Measurements from ENCODE around the gene TLCD3B.

The TLCD3B gene

DNA sequence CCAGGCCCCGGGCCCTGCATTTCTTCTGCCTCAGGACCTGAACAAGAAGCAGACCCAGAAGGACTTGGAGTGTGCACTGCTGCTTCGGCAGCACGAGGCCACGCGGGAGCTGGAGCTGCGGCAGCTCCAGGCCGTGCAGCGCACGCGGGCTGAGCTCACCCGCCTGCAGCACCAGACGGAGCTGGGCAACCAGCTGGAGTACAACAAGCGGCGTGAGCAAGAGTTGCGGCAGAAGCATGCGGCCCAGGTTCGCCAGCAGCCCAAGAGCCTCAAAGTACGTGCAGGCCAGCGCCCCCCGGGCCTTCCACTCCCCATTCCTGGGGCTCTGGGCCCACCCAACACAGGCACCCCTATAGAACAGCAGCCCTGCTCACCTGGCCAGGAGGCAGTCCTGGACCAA, 44.8 kb downstream of the TLCD3B start:
- TF ChIP-seq GABPA (IDR thresholded peaks at IDR 0.05; ENCODE audit: low read depth) (no peak), SPI1 (IDR thresholded peaks at IDR 0.05; ENCODE audit: borderline replicate concordance, low read depth) (no peak), POLR2AphosphoS5 (IDR thresholded peaks at IDR 0.05; ENCODE audit: low read depth) (no peak)
- TF ChIP-seq, protein P1, sequence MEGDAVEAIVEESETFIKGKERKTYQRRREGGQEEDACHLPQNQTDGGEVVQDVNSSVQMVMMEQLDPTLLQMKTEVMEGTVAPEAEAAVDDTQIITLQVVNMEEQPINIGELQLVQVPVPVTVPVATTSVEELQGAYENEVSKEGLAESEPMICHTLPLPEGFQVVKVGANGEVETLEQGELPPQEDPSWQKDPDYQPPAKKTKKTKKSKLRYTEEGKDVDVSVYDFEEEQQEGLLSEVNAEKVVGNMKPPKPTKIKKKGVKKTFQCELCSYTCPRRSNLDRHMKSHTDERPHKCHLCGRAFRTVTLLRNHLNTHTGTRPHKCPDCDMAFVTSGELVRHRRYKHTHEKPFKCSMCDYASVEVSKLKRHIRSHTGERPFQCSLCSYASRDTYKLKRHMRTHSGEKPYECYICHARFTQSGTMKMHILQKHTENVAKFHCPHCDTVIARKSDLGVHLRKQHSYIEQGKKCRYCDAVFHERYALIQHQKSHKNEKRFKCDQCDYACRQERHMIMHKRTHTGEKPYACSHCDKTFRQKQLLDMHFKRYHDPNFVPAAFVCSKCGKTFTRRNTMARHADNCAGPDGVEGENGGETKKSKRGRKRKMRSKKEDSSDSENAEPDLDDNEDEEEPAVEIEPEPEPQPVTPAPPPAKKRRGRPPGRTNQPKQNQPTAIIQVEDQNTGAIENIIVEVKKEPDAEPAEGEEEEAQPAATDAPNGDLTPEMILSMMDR (IDR thresholded peaks at IDR 0.05; ENCODE audit: insufficient read depth, low read length), result no peak
- TF ChIP-seq, protein P2, sequence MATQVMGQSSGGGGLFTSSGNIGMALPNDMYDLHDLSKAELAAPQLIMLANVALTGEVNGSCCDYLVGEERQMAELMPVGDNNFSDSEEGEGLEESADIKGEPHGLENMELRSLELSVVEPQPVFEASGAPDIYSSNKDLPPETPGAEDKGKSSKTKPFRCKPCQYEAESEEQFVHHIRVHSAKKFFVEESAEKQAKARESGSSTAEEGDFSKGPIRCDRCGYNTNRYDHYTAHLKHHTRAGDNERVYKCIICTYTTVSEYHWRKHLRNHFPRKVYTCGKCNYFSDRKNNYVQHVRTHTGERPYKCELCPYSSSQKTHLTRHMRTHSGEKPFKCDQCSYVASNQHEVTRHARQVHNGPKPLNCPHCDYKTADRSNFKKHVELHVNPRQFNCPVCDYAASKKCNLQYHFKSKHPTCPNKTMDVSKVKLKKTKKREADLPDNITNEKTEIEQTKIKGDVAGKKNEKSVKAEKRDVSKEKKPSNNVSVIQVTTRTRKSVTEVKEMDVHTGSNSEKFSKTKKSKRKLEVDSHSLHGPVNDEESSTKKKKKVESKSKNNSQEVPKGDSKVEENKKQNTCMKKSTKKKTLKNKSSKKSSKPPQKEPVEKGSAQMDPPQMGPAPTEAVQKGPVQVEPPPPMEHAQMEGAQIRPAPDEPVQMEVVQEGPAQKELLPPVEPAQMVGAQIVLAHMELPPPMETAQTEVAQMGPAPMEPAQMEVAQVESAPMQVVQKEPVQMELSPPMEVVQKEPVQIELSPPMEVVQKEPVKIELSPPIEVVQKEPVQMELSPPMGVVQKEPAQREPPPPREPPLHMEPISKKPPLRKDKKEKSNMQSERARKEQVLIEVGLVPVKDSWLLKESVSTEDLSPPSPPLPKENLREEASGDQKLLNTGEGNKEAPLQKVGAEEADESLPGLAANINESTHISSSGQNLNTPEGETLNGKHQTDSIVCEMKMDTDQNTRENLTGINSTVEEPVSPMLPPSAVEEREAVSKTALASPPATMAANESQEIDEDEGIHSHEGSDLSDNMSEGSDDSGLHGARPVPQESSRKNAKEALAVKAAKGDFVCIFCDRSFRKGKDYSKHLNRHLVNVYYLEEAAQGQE (IDR thresholded peaks at IDR 0.05; ENCODE audit: insufficient replicate concordance, low read depth), result no peak
- Histone ChIP-seq H3K27ac (replicated peaks) (no peak overlapping the region), H3K4me3 (replicated peaks; ENCODE audit: insufficient read depth, low read length) (no peak overlapping the region), H3K27me3 (ENCODE audit: insufficient read depth, poor library complexity, severe bottlenecking) (no peaks in the 10 kb centered on the region)
- DNase-seq (ENCODE audit: low read depth in 1 of 2, low spot score in 1 of 2), result no peak

DNA sequence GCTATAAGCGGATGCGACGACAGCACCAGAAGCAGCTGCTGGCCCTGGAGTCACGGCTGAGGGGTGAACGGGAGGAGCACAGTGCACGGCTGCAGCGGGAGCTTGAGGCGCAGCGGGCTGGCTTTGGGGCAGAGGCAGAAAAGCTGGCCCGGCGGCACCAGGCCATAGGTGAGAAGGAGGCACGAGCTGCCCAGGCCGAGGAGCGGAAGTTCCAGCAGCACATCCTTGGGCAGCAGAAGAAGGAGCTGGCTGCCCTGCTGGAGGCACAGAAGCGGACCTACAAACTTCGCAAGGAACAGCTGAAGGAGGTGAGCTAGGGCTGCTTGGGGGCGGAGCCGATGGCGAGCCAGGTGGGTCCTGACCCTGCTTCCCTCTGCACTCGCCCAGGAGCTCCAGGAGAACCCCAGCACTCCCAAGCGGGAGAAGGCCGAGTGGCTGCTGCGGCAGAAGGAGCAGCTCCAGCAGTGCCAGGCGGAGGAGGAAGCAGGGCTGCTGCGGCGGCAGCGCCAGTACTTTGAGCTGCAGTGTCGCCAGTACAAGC, 45.7 kb downstream of the TLCD3B start:
- DNase-seq (ENCODE audit: low read depth in 1 of 2, low spot score in 1 of 2), result no peak
- Histone ChIP-seq H3K27ac (replicated peaks) (no peak overlapping the region), H3K4me3 (replicated peaks; ENCODE audit: insufficient read depth, low read length) (no peak overlapping the region), H3K27me3 (ENCODE audit: insufficient read depth, poor library complexity, severe bottlenecking) (no peaks in the 10 kb centered on the region)
- TF ChIP-seq GABPA (IDR thresholded peaks at IDR 0.05; ENCODE audit: low read depth) (no peak), SPI1 (IDR thresholded peaks at IDR 0.05; ENCODE audit: borderline replicate concordance, low read depth) (no peak), POLR2AphosphoS5 (IDR thresholded peaks at IDR 0.05; ENCODE audit: low read depth) (no peak)
- TF ChIP-seq, protein P1 (IDR thresholded peaks at IDR 0.05; ENCODE audit: insufficient read depth, low read length), result no peak
- TF ChIP-seq, protein P2 (IDR thresholded peaks at IDR 0.05; ENCODE audit: insufficient replicate concordance, low read depth), result no peak

DNA sequence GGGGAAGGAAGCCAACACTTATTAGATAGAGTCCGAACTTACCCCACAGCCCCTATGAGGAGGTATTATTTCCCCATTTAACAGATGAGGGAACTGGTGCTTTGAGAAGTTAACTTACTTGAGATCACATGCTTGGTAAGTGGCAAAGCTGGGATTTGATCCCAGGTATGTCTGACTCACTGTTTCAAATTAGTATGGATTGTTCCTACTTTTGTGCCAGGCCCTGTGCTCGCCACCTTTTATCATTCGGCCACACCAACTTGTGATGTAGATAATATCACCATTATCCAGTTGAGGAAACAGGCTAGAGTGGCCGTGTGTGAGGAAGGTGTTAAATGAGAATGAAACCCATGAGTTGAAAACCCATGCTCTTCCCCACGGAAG, 46.3 kb downstream of the TLCD3B start:
- no peak for DNase-seq (ENCODE audit: low read depth in 1 of 2, low spot score in 1 of 2)
- no peaks in the 10 kb centered on the region for H3K27me3 ChIP-seq (ENCODE audit: insufficient read depth, poor library complexity, severe bottlenecking)
- H3K27ac ChIP-seq (replicated peaks), result no peak overlapping the region
- no peak overlapping the region for H3K4me3 ChIP-seq (replicated peaks; ENCODE audit: insufficient read depth, low read length)
- TF ChIP-seq, protein P1 (IDR thresholded peaks at IDR 0.05; ENCODE audit: insufficient read depth, low read length), result no peak
- TF ChIP-seq POLR2AphosphoS5 (IDR thresholded peaks at IDR 0.05; ENCODE audit: low read depth), result no peak
- TF ChIP-seq, protein P2 (IDR thresholded peaks at IDR 0.05; ENCODE audit: insufficient replicate concordance, low read depth), result no peak
- no peak for TF ChIP-seq GABPA (IDR thresholded peaks at IDR 0.05; ENCODE audit: low read depth)
- TF ChIP-seq SPI1 (IDR thresholded peaks at IDR 0.05; ENCODE audit: borderline replicate concordance, low read depth), result no peak

All from HL-60 (cell line).